Endothelial cell of umbilical vein (primary cell): ENCODE results near the gene TRAPPC6A.

Experiments used
- CTCF ChIP-seq, 2 donors: IDR thresholded peaks; 1 replicate in 1 of 2; 2 replicates in 1 of 2; pipeline ENCODE4 v1.5.1; 2011; ENCODE audit warnings: low read length in 2 of 2, mild to moderate bottlenecking in 2 of 2, moderate library complexity in 2 of 2, control low read depth in 1 of 2, inconsistent platforms in 1 of 2, low read depth in 1 of 2; ENCODE audit not compliant: insufficient read depth in 1 of 2; ENCODE audit errors: extremely low read depth in 1 of 2
- EZH2 ChIP-seq: IDR thresholded peaks from 2 replicates; pipeline ENCODE4 v1.6.1; 2012; ENCODE audit warnings: borderline replicate concordance, low read depth, mild to moderate bottlenecking, moderate library complexity, low read length, inconsistent platforms; ENCODE audit not compliant: severe bottlenecking
- JUN ChIP-seq: IDR thresholded peaks from 2 replicates; pipeline ENCODE4 v1.6.1; 2011; ENCODE audit warnings: borderline replicate concordance, low read depth; ENCODE audit not compliant: insufficient read length, insufficient read depth
- MYC ChIP-seq: IDR thresholded peaks from one replicate; pipeline ENCODE4 v1.6.1; 2011; ENCODE audit warnings: mild to moderate bottlenecking, low read depth, low read length
- POLR2A ChIP-seq: IDR thresholded peaks from 2 replicates; pipeline ENCODE4 v1.6.1; 2012; ENCODE audit warnings: low read depth, mild to moderate bottlenecking, control low read depth, low read length
- POLR2AphosphoS5 ChIP-seq: IDR thresholded peaks from 2 replicates; pipeline ENCODE4 v1.6.1; 2012; ENCODE audit warnings: low read depth, mild to moderate bottlenecking, control low read depth, low read length, moderate library complexity; ENCODE audit not compliant: insufficient read depth

DNA sequence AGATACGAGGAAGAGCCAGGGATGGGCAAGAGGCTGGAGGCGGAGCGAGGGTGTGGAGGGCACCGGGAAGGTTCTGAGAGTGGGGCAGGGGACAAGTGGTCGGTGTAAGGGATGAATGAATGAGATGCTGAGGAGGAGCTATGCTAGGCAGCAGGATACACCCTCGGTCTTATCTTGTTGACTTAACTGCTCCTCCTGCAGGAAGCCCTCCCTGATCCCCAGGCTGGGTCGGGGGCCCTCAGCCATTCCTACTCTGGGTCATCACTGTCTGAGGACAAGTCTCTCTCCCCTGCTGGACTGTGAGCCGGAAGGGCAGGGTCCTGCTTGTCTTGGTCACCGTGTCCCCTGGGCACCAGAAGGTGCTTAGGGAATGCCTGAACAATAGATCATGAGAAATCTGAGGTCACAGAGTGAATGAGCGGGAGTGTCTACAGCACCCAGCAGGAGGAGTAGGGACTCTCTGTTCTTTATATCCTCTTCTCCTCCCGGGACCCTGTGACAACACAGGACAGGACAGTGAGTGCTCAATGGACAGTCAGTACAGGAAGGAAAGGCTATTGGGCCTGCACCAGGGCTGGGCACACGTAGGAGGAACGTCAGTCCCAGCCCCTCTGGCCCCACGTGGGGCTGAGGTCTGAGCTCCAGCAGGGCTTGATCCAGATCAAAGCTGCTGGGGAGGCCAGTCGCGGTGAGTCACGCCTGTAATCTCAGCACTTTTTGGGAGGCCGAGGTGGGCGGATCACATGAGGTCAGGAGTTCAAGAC, 23.8 kb downstream of the TRAPPC6A start:
- no peak for TF ChIP-seq CTCF (IDR thresholded peaks at IDR 0.05; ENCODE audit: extremely low read depth in 1 of 2, insufficient read depth in 1 of 2, low read depth in 1 of 2, low read length in 2 of 2)
- no peak for TF ChIP-seq EZH2
- TF ChIP-seq POLR2A, result no peak
- TF ChIP-seq JUN, result no peak
- TF ChIP-seq MYC, result no peak
- no peak for TF ChIP-seq POLR2AphosphoS5
